Measurements from ENCODE around the gene MYO3B.

Gene MYO3B

DNA sequence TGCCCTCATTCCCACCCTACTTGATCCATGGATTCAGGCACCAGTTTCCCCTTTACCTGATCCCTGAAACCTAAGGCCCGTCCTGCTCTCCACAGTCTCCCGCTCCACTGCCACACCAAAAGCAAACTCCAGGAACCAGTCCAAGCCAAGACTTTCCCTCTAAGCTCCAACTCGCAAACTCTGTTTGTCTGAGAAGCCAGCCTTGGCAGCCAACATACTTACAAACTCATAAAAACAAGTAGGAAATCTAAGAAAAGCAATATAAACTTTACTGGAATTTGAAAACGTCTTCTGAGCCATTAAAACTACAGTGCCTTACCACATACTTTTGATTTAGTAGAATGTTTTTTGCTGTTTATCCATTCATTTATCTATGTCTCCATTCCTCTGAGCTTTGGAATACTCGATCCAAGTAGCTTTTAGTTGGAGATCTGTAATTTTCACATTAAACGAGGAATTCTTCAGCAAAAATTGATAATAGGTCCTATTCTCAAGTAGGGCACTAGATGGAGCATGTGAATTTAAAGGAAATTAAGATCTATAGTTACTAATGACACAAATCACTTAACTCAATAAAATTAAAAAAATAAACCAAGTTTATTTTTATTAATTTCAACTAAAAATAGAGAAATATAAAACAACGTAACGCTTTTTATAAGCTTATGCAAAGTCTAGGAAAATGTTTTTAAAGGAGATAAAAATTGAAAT lies 199.7 kb downstream of the MYO3B start:
- no peak for FAIRE-seq
- TF ChIP-seq, protein P1, sequence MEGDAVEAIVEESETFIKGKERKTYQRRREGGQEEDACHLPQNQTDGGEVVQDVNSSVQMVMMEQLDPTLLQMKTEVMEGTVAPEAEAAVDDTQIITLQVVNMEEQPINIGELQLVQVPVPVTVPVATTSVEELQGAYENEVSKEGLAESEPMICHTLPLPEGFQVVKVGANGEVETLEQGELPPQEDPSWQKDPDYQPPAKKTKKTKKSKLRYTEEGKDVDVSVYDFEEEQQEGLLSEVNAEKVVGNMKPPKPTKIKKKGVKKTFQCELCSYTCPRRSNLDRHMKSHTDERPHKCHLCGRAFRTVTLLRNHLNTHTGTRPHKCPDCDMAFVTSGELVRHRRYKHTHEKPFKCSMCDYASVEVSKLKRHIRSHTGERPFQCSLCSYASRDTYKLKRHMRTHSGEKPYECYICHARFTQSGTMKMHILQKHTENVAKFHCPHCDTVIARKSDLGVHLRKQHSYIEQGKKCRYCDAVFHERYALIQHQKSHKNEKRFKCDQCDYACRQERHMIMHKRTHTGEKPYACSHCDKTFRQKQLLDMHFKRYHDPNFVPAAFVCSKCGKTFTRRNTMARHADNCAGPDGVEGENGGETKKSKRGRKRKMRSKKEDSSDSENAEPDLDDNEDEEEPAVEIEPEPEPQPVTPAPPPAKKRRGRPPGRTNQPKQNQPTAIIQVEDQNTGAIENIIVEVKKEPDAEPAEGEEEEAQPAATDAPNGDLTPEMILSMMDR (IDR thresholded peaks at IDR 0.05; ENCODE audit: insufficient read depth, missing control alignments): peak; percentile 16
- no peak for DNase-seq (ENCODE audit: insufficient read length, low spot score)

DNA sequence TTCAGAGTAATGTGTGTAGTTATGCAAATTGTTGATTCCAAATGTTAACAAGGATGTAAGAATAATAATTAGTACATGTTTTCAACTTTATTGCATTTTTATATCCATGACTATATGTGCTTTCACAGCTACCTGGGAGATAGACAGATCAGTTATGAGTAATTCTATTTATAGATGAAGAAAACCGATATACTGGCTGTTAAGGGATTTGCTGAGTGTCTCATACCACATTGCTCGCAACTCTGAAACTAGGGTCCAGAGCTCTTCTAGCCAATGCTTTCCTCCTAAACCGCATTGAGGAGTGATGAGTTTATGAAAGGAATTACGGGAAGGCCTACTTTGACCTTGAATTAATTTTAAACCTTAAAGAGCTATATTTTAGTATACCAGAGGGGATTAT lies 202.3 kb downstream of the MYO3B start:
- TF ChIP-seq, protein P1 (IDR thresholded peaks at IDR 0.05; ENCODE audit: insufficient read depth, missing control alignments): no peak
- DNase-seq (ENCODE audit: insufficient read length, low spot score) (no peak), FAIRE-seq (peak; percentile 80)

DNA sequence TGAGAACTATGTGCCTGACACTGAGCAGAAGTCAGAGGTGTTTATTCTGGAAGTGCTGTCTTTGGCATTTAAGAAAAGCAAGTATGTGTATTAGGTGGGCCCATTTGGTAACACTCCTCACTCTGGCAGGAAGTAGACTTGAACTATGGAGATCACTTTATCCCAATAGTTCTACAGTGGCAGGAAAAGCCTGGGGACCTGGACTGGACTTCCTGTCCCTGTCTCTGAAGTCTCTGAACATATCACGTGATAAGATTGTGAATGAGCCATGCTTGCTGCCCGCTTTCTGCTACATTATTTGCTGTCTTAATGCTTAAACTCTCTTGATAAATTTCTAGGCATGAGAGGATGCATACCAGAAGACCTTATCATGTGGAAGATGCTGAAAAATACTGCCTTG lies 203.7 kb downstream of the MYO3B start:
- TF ChIP-seq, protein P1 (IDR thresholded peaks at IDR 0.05; ENCODE audit: insufficient read depth, missing control alignments): no peak
- no peak for FAIRE-seq
- DNase-seq (ENCODE audit: insufficient read length, low spot score): no peak

DNA sequence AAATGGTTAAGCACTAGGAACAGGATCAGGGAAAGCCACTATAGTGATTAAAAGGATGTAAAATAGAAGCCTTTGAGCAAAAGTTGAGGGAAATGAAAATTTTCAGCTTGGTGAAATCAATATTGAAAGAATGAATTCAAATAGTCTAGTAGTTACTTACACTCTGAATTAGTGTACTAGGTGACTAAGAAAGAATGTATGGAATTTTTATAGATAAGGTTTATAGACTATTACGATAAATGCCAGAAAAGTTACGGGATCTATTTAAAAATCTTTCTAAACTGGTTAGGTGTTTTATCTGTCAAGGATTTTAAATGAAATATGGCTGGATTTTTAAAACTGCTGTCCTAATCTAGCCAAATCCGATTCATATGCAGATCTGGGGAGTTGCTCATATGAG lies 208.6 kb downstream of the MYO3B start:
- DNase-seq (ENCODE audit: insufficient read length, low spot score) (no peak), FAIRE-seq (no peak)
- TF ChIP-seq, protein P1 (IDR thresholded peaks at IDR 0.05; ENCODE audit: insufficient read depth, missing control alignments): no peak

DNA sequence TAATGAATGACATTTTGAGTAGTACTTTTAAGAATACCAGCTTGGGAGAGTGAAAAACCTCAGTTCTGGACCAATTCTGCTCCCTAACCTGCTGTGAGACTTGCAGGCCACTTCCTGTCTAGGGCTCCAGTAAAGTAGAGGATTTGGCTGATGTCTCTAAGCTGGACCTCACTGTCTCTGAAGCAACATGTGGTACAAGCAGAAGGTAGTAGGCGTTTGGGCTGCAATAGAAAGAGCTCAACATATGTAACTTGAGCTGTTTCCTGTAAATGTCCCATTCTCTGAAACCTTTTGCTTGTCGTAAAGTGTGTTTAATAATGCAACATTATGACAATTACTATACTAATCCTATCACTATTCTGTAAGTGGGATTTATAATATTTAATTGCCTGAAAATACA lies 213.1 kb downstream of the MYO3B start:
- TF ChIP-seq, protein P1 (IDR thresholded peaks at IDR 0.05; ENCODE audit: insufficient read depth, missing control alignments): no peak
- DNase-seq (ENCODE audit: insufficient read length, low spot score): no peak
- FAIRE-seq: no peak

DNA sequence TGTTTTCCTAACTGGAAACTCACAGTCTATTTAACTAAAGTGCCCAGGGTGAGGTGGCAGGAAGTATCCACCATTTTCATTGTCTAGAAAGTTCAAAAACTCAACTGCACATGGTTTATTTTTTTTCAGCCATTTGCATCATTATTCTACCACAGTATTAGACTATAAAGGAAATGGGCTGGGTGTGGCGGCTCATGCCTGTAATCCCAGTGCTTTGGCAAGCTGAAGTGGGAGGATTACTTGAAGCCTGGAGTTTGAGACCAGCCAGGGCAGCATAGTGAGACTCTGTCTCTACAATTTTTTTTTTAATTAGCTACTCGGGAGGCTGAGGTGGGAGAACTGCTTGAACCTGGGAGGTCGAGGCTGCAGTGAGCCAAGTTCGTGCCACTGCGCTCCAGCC lies 213.8 kb downstream of the MYO3B start:
- TF ChIP-seq, protein P1 (IDR thresholded peaks at IDR 0.05; ENCODE audit: insufficient read depth, missing control alignments): no peak
- no peak for FAIRE-seq
- no peak for DNase-seq (ENCODE audit: insufficient read length, low spot score)

DNA sequence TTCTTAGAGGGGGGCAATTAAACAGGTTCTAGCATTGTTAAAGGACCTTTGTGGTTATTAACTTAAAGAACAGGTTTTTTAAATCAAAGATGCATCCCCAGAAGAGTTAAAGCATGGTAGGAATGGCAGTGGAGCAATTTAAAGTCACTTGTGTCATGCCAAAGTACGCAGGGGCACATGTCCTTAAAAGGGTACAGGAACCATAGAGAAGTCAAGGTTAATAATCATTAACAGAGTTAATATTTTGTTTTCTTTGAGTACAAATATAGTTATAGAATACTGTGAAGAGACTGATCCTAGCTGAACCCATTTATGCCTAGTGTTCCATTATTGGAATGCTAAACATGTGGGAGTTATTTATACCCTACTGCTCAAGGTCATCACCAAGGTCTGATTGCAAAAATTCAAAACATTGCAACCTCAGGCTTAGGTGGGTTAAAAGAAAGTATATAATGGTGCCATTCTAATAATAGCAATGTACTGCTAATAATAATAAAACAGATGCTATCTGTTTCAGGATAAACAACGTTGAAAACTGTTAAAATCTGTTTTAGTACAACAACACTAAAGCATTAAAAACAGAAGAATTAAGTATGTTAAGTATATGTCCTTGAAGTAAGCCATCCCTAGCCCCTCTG lies 216.0 kb downstream of the MYO3B start:
- FAIRE-seq: peak; percentile 80
- TF ChIP-seq, protein P1 (IDR thresholded peaks at IDR 0.05; ENCODE audit: insufficient read depth, missing control alignments): no peak
- no peak for DNase-seq (ENCODE audit: insufficient read length, low spot score)
